A549 (cell line): ENCODE data around the gene PAFAH2. TPM values are rescaled to one million over a fixed set of nuclear protein-coding genes. Genes with fewer than 3 reads are reported as not detected.
"Not testable (repeated sequence)": the region's sequence is repeated elsewhere in the genome, so short reads cannot be mapped to it uniquely, and the experiment has no call there.

Experiments
- ATAC-seq, 2 experiments: fragments of 200-7000 bp in 1 of 2; fragments of >200 bp in 1 of 2; cut with Nextera tagmentation in 1 of 2; cut with Tn5 transposase in 1 of 2; 3 replicates each; pipeline versions ENCODE4 v1.8.0 to v1.9.1; 2018 to 2020; ENCODE audit warnings: mild to moderate bottlenecking in 1 of 2, moderate library complexity in 1 of 2
- CTCF ChIA-PET: fragments of 300-600 bp; sonication (Branson Sonifier 250); formaldehyde crosslinking; extraction: SDS; loops from one replicate; lab custom pipeline; 2021; ENCODE audit warnings: antibody characterized with exemption, inconsistent platforms; lab: Yijun Ruan, JAX
- POLR2A ChIA-PET: fragments of 350-600 bp; formaldehyde crosslinking; extraction: SDS; loops from one replicate; lab custom pipeline; 2021; ENCODE audit warnings: antibody characterized with exemption, inconsistent platforms; lab: Yijun Ruan, JAX
- DNase-seq, 2 experiments: peaks; one replicate each; pipeline versions ENCODE4 v3.0.0 to v3.0.0-alpha.2; 2011 to 2016; ENCODE audit warnings: low read depth in 1 of 2, low spot score in 1 of 2
- FAIRE-seq: peaks from 2 replicates; lab custom pipeline; 2011; peaks lifted over from hg19 to GRCh38; lab: Jason Lieb, UNC
- H3K27ac ChIP-seq, 2 experiments: fragments of >200 bp; sonication (Bioruptor Twin); formaldehyde crosslinking; 3 replicates each; pipeline ENCODE4 v1.5.1; 2016 to 2017
- H3K4me1 ChIP-seq: fragments of >200 bp; sonication (Bioruptor Twin); formaldehyde crosslinking; 3 replicates; pipeline ENCODE4 v1.6.1; 2016
- H3K4me2 ChIP-seq: fragments of >200 bp; sonication (Bioruptor Twin); formaldehyde crosslinking; 3 replicates; pipeline ENCODE4 v1.6.1; 2016
- H3K4me3 ChIP-seq: fragments of >200 bp; sonication (Bioruptor Twin); formaldehyde crosslinking; 3 replicates; pipeline ENCODE4 v1.5.1; 2016
- H3K9me3 ChIP-seq: fragments of >200 bp; sonication (Bioruptor Twin); formaldehyde crosslinking; 3 replicates; pipeline ENCODE4 v1.6.1; 2016
- CBX2 ChIP-seq: fragments of 200-600 bp; sonication (generic); IDR thresholded peaks from 2 replicates; pipeline ENCODE4 v1.6.1; 2016; ENCODE audit warnings: low read depth, mild to moderate bottlenecking, borderline replicate concordance
- CEBPB ChIP-seq, 2 experiments: fragments of >200 bp in 1 of 2; sonication (Bioruptor Twin) in 1 of 2; formaldehyde crosslinking in 1 of 2; IDR thresholded peaks; 2 replicates each; pipeline ENCODE4 v1.6.1; 2012 to 2016
- CHD2 ChIP-seq: fragments of 150-350 bp; IDR thresholded peaks from 2 replicates; pipeline ENCODE4 v1.6.1; 2014; ENCODE audit warnings: low read length; ENCODE audit not compliant: partially characterized antibody
- EHMT2 ChIP-seq: fragments of 200-600 bp; sonication (generic); IDR thresholded peaks from 2 replicates; pipeline ENCODE4 v1.6.1; 2016; ENCODE audit warnings: antibody characterized with exemption, low read depth, mild to moderate bottlenecking, moderate library complexity
- FOXS1 ChIP-seq: fragments of 250-450 bp; sonication (Bioruptor Pico); IDR thresholded peaks from 2 replicates; pipeline ENCODE4 v1.5.0; 2020; ENCODE audit warnings: mild to moderate bottlenecking, moderate library complexity
- HEYL ChIP-seq: fragments of 250-450 bp; sonication (Bioruptor Pico); IDR thresholded peaks from 2 replicates; pipeline ENCODE4 v1.8.0; 2021; ENCODE audit warnings: mild to moderate bottlenecking, moderate library complexity
- HOXB13 ChIP-seq: fragments of 250-450 bp; sonication (Bioruptor Pico); IDR thresholded peaks from 2 replicates; pipeline ENCODE4 v1.5.0; 2020; ENCODE audit warnings: low read depth, mild to moderate bottlenecking, moderate library complexity
- HOXB5 ChIP-seq: fragments of 250-450 bp; sonication (Bioruptor Pico); IDR thresholded peaks from 2 replicates; pipeline ENCODE4 v1.5.0; 2020; ENCODE audit warnings: mild to moderate bottlenecking, moderate library complexity
- JUNB ChIP-seq: fragments of >200 bp; sonication (Bioruptor Twin); formaldehyde crosslinking; IDR thresholded peaks from 2 replicates; pipeline ENCODE4 v1.6.1; 2016
- MAZ ChIP-seq: fragments of 150-350 bp; IDR thresholded peaks from 2 replicates; pipeline ENCODE4 v1.6.1; 2014; ENCODE audit warnings: antibody characterized with exemption, low read depth, low read length, borderline replicate concordance
- NPAS2 ChIP-seq: fragments of 250-450 bp; sonication (Bioruptor Pico); IDR thresholded peaks from 2 replicates; pipeline ENCODE4 v1.8.0; 2022; ENCODE audit warnings: mild to moderate bottlenecking, moderate library complexity, borderline replicate concordance
- RAD21 ChIP-seq, 2 experiments: fragments of >200 bp in 1 of 2; sonication (Bioruptor Twin) in 1 of 2; formaldehyde crosslinking in 1 of 2; IDR thresholded peaks in 1 of 2; conservative IDR thresholded peaks in 1 of 2; 2 replicates in 1 of 2; 3 replicates in 1 of 2; pipeline ENCODE4 v1.6.1; 2012 to 2018; ENCODE audit warnings: inconsistent platforms in 1 of 2
- RNF2 ChIP-seq: fragments of 200-600 bp; sonication (generic); IDR thresholded peaks from 2 replicates; pipeline ENCODE4 v1.6.1; 2016; ENCODE audit warnings: low read depth, mild to moderate bottlenecking, antibody characterized with exemption, moderate library complexity, borderline replicate concordance
- SREBF2 ChIP-seq: fragments of 450-650 bp; IDR thresholded peaks from 2 replicates; pipeline ENCODE4 v1.6.1; 2014; ENCODE audit warnings: mild to moderate bottlenecking, moderate library complexity
- ZC3H11A ChIP-seq: fragments of 450-650 bp; IDR thresholded peaks from 2 replicates; pipeline ENCODE4 v1.6.1; 2014; ENCODE audit warnings: antibody characterized with exemption, mild to moderate bottlenecking
- WGBS: methylation state at CpG from one replicate; pipeline ENCODE4 v1.1.6; 2017; ENCODE audit errors: missing lambda C conversion rate; 5-methylcytosine and 5-hydroxymethylcytosine counted together
- polyA plus RNA-seq, 4 experiments: library from polyadenylated mRNA; depleted of rRNA in 3 of 4; stranded (reverse); fragments of >200 nt; fragmentation: RNase III in 1 of 4; extraction: RNeasy Plus Mini Kit Qiagen cat#74134 plus additional on column Dnase treatment in 1 of 4; gene quantifications; 2 replicates in 3 of 4; 3 replicates in 1 of 4; pipeline ENCODE4 v1.2.3, GENCODE V29; 2011 to 2017
- TF ChIP-seq, protein P1 (sequence below): fragments of 450-650 bp; IDR thresholded peaks from 2 replicates; pipeline ENCODE4 v1.6.1; 2014; ENCODE audit warnings: antibody characterized with exemption
- TF ChIP-seq, protein P2 (sequence below): fragments of >200 bp; sonication (Bioruptor Twin); formaldehyde crosslinking; IDR thresholded peaks from 3 replicates; pipeline ENCODE4 v1.5.1; 2016
- TF ChIP-seq, protein P3 (sequence below): fragments of 250-450 bp; sonication (Bioruptor Pico); IDR thresholded peaks from 2 replicates; pipeline ENCODE4 v1.5.0; 2020; ENCODE audit warnings: low read depth, mild to moderate bottlenecking, moderate library complexity

PAFAH2 gene
- polyA plus RNA-seq, 2 of the 4 experiments (the other 2 are of a cell fraction), result 6.3 to 13.7 TPM

DNA sequence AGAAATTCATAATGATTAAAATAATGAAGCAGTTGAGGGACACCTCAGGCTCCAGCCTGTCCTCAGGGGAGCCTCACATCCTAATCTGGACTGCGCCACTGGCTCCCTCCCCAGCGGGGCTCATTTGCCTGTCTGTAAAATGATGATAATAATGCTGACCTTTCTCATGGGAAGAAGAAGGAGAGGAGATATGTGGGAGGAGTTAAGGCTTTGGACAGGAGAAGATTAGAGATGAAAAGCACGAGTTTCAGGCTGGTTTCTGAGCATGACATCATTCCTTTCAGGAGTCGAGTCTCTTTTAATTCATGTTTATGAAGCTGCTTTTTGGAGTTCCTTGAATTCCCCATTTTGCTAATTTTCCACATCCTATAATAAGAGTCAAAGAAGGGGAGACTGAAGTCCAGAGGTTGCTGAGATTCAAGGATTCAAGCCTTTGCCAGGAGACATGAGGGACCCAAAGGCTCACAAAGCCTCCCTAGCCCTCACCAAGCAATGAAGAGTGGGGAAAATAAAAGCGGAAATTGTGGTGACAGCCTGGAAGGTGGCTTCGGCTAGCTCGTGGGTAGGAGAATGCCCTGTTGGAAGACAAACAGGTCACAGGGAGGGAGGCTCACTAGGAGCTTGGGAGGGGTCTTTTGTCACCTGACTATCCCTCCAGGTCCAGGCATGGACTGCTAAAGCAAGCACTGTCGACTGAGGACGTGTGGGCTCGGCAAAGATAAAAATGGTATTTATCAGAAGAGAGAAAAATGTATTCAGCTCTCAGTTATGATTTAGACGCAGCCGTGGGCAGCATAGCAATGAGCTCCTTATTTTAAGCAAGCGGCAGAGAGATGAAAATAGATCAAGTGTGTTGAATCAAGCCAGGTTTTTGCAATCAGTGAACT, 64.1 kb downstream of the PAFAH2 start:
- TF ChIP-seq, protein P1, sequence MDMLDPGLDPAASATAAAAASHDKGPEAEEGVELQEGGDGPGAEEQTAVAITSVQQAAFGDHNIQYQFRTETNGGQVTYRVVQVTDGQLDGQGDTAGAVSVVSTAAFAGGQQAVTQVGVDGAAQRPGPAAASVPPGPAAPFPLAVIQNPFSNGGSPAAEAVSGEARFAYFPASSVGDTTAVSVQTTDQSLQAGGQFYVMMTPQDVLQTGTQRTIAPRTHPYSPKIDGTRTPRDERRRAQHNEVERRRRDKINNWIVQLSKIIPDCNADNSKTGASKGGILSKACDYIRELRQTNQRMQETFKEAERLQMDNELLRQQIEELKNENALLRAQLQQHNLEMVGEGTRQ, result no peak
- TF ChIP-seq CBX2, result no peak
- no peak for TF ChIP-seq JUNB
- TF ChIP-seq CEBPB (IDR thresholded peaks at IDR 0.05), result no peak
- TF ChIP-seq, protein P2, sequence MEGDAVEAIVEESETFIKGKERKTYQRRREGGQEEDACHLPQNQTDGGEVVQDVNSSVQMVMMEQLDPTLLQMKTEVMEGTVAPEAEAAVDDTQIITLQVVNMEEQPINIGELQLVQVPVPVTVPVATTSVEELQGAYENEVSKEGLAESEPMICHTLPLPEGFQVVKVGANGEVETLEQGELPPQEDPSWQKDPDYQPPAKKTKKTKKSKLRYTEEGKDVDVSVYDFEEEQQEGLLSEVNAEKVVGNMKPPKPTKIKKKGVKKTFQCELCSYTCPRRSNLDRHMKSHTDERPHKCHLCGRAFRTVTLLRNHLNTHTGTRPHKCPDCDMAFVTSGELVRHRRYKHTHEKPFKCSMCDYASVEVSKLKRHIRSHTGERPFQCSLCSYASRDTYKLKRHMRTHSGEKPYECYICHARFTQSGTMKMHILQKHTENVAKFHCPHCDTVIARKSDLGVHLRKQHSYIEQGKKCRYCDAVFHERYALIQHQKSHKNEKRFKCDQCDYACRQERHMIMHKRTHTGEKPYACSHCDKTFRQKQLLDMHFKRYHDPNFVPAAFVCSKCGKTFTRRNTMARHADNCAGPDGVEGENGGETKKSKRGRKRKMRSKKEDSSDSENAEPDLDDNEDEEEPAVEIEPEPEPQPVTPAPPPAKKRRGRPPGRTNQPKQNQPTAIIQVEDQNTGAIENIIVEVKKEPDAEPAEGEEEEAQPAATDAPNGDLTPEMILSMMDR, result no peak
- TF ChIP-seq HOXB13 (CRISPR knock-in tag), result no peak
- TF ChIP-seq HEYL (CRISPR knock-in tag), result no peak
- no peak for TF ChIP-seq HOXB5
- Histone ChIP-seq H3K4me3 (no peak overlapping the region), H3K27ac (no peak overlapping the region), H3K9me3 (no peaks in the 10 kb centered on the region), H3K4me2 (no peak overlapping the region), H3K4me1 (no peaks in the 10 kb centered on the region)
- FAIRE-seq, result no peak
- CTCF ChIA-PET, result interaction anchor here (0.6 to 1.6 kb wide), 3 partner anchors 12 to 65 kb away, joined by 4 to 5 read pairs (median 4); no protein-coding TSS in a partner anchor
- no peak for DNase-seq
- no peak for ATAC-seq
- WGBS, result 64% methylated on average over 13 of the region's 13 CpGs
- POLR2A ChIA-PET, result no interaction called here

DNA sequence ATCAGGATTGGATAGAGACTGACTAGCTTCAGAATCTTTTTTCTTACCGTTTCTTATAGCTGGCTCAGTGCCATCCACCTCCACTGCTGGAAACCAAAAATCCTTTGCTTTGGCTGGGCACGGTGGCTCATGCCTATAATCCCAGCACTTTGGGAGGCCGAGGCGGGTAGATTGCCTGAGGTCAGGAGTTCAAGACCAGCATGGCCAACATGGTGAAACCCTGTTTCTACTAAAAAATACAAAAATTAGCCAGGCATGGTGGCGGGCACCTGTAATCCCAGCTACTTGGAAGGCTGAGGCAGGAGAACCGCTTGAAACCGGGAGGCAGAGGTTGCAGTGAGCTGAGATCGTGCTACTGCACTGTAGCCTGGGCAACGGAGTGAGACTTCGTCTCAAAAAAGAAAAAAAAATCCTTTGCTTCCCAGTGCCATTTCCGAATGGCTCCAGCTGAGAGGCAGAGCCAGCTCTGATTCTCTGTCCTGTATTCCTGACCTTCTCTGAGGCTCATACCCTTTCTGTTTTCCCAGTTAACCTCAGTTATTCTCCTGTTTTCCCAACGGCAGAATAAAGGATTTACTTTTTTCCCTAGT, 65.0 kb downstream of the PAFAH2 start:
- H3K4me2 ChIP-seq, ATAC-seq, H3K27ac ChIP-seq, DNase-seq, H3K4me1 ChIP-seq, FAIRE-seq, H3K4me3 ChIP-seq, POLR2A ChIA-PET, H3K9me3 ChIP-seq: not testable (repeated sequence)
- CTCF ChIA-PET, result interaction anchor here (0.5 kb wide), 1 partner anchor 1113 kb away, joined by 3 read pairs; no protein-coding TSS in a partner anchor
- WGBS, result 68% methylated on average over 12 of the region's 12 CpGs

DNA sequence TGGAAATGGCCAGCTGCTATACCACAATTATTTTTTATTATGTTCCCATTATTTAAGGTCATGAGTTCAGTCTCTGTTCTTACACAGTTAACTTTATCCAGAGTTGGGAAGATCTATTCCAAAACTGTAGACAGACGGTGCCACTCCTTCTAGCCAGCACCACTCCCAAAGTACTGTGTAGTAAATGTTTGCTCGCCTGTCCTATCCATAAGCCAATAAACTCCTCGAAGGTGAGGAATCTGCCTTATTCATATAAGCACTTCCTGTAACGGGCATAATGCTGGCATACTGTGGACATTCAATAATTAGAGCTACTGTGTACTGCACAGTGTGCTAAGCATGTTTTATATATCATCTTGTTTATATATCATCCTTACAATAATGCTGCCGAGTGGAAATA, 65.5 kb downstream of the PAFAH2 start:
- no peaks in the 10 kb centered on the region for H3K9me3 ChIP-seq
- H3K4me2 ChIP-seq, result no peak overlapping the region
- 65% methylated on average over 5 of the region's 5 CpGs for WGBS
- DNase-seq, result no peak
- TF ChIP-seq RNF2, result no peak
- no peak for TF ChIP-seq CHD2
- TF ChIP-seq, all 56 proteins: peak for 0
- H3K4me1 ChIP-seq, result no peaks in the 10 kb centered on the region
- FAIRE-seq (no peak), ATAC-seq (no peak)
- CTCF ChIA-PET, result interaction anchor here (1.3 kb wide), 1 partner anchor 37 kb away, joined by 3 read pairs; no protein-coding TSS in a partner anchor
- no peak overlapping the region for H3K4me3 ChIP-seq
- POLR2A ChIA-PET, result no interaction called here
- H3K27ac ChIP-seq, result no peak overlapping the region

DNA sequence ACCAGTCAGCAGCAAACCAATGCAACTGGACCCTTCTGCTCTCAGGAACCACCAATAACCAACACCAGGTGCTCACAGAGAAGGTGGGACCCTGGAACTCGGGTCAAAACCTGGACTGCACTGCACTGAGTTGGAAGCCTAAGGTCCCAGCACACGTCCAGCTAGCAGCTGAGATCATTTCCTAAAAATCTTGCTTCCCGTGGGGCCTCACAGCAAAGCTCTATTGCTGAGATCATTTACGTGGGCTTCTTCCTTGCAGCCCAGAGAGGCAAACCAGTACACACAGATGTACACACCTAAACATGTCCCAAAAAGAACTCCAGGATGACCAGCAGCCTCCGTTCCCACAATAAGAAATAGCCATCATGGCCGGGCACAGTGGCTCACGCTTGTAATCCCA, 68.8 kb downstream of the PAFAH2 start:
- ATAC-seq, result no peak
- no peak overlapping the region for H3K4me3 ChIP-seq
- POLR2A ChIA-PET, result no interaction called here
- no peaks in the 10 kb centered on the region for H3K4me1 ChIP-seq
- no peaks in the 10 kb centered on the region for H3K9me3 ChIP-seq
- no peak overlapping the region for H3K4me2 ChIP-seq
- TF ChIP-seq, protein P1, result no peak
- TF ChIP-seq FOXS1 (CRISPR knock-in tag) (no peak), EHMT2 (no peak), ZC3H11A (no peak), NPAS2 (CRISPR knock-in tag) (no peak), SREBF2 (no peak), RAD21 (conservative IDR thresholded peaks at IDR 0.05 in 1 of 2, IDR thresholded peaks at IDR 0.05 in 1 of 2) (no peak), MAZ (no peak)
- TF ChIP-seq, protein P3, sequence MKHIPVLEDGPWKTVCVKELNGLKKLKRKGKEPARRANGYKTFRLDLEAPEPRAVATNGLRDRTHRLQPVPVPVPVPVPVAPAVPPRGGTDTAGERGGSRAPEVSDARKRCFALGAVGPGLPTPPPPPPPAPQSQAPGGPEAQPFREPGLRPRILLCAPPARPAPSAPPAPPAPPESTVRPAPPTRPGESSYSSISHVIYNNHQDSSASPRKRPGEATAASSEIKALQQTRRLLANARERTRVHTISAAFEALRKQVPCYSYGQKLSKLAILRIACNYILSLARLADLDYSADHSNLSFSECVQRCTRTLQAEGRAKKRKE (CRISPR knock-in tag), result no peak
- TF ChIP-seq, all 56 proteins: peak for 0
- CTCF ChIA-PET, result interaction anchor here (1.0 kb wide), 1 partner anchor 81 kb away, joined by 3 read pairs; no protein-coding TSS in a partner anchor
- H3K27ac ChIP-seq, result no peak overlapping the region
- FAIRE-seq (no peak), DNase-seq (no peak)
- 50% methylated on average over 6 of the region's 7 CpGs for WGBS
